C4-2B (cell line): ENCODE data around the gene MAP6.

Experiments used
- ZFX ChIP-seq: fragments of 450-650 bp; IDR thresholded peaks from 2 replicates; pipeline ENCODE4 v1.6.1; 2017
- TF ChIP-seq, protein P1 (sequence below): fragments of 450-650 bp; conservative IDR thresholded peaks from 2 replicates; pipeline ENCODE4 v1.5.1; 2017; ENCODE audit warnings: mild to moderate bottlenecking

DNA sequence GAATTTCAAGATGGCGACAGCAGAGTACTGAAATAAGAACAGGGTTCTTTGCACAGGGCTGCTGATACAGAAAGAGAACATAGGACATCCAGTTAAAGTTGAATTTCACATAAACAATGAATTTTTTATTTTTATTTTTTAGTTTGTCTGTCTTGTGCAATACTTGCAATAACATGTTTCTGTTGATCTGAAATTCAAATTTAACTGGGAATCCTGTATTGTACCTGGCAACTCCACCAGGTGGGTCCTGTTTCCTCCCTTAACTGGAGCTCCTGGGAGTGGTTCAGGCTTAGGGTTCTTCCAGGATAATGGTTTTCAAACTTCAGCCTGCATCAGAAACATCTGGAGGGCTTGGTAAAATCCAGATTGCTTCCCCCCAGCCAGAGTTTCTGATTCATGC lies 121.7 kb downstream of the MAP6 start:
- TF ChIP-seq ZFX: no peak
- TF ChIP-seq, protein P1, sequence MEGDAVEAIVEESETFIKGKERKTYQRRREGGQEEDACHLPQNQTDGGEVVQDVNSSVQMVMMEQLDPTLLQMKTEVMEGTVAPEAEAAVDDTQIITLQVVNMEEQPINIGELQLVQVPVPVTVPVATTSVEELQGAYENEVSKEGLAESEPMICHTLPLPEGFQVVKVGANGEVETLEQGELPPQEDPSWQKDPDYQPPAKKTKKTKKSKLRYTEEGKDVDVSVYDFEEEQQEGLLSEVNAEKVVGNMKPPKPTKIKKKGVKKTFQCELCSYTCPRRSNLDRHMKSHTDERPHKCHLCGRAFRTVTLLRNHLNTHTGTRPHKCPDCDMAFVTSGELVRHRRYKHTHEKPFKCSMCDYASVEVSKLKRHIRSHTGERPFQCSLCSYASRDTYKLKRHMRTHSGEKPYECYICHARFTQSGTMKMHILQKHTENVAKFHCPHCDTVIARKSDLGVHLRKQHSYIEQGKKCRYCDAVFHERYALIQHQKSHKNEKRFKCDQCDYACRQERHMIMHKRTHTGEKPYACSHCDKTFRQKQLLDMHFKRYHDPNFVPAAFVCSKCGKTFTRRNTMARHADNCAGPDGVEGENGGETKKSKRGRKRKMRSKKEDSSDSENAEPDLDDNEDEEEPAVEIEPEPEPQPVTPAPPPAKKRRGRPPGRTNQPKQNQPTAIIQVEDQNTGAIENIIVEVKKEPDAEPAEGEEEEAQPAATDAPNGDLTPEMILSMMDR: no peak
